ENCODE data around the gene FNBP1. TPM values are rescaled to one million over a fixed set of nuclear protein-coding genes. Genes with fewer than 3 reads are reported as not detected.

Gene FNBP1
- total and polyA plus RNA-seq, 2 of the 13 experiments (the other 11 are each of a cell fraction or from before 2014, with no cell fraction given) = 5.4 to 19.5 TPM

- TF ChIP-seq TFE3 (CRISPR knock-in tag; IDR thresholded peaks at IDR 0.05) = no peak; the same call in 1 of the 2 replicates
- TF ChIP-seq ZNF451 (CRISPR knock-in tag; IDR thresholded peaks at IDR 0.05) = no peak; the same call in 1 of the 2 replicates
- no peak for TF ChIP-seq USF2 (IDR thresholded peaks at IDR 0.05; ENCODE audit: low read depth, low read length)
- TF ChIP-seq USF2 (CRISPR knock-in tag; IDR thresholded peaks at IDR 0.05; ENCODE audit: borderline replicate concordance) = no peak
- peak; percentile 84 for TF ChIP-seq ZNF605 (CRISPR knock-in tag; IDR thresholded peaks at IDR 0.05)
- TF ChIP-seq ZEB1 (IDR thresholded peaks at IDR 0.05; ENCODE audit: insufficient replicate concordance, low read depth) = no peak
- no peak for TF ChIP-seq MIER3 (CRISPR knock-in tag; IDR thresholded peaks at IDR 0.05; ENCODE audit: borderline replicate concordance)
- no peak for TF ChIP-seq ELF4 (CRISPR knock-in tag; IDR thresholded peaks at IDR 0.05; ENCODE audit: borderline replicate concordance)
- 0 out of 2 replicates have a peak, but pooled peaks have one; percentile 27 for TF ChIP-seq ZNF564 (CRISPR knock-in tag; IDR thresholded peaks at IDR 0.05)
- TF ChIP-seq ZNF253 (CRISPR knock-in tag; IDR thresholded peaks at IDR 0.05; ENCODE audit: borderline replicate concordance) = no peak
- TF ChIP-seq PAF1 (CRISPR knock-in tag; IDR thresholded peaks at IDR 0.05) = no peak
- 0 out of 2 replicates have a peak, but pooled peaks have one; percentile 78 for TF ChIP-seq MTERF4 (CRISPR knock-in tag; IDR thresholded peaks at IDR 0.05)
- no peak for TF ChIP-seq ZBTB40 (IDR thresholded peaks at IDR 0.05)
- no peak; the same call in 1 of the 2 replicates for TF ChIP-seq ZBTB40 (CRISPR knock-in tag; IDR thresholded peaks at IDR 0.05)
- TF ChIP-seq ZNF878 (CRISPR knock-in tag; IDR thresholded peaks at IDR 0.05) = no peak
Observed at GRCh38 chr9:130053504-130054324, 10.7 kb upstream of the FNBP1 start, which contains the start of gene GPR107 (continued).
